HFFc6 (cell line): ENCODE data around the gene GTF2B. TPM values are rescaled to one million over a fixed set of nuclear protein-coding genes. Genes with fewer than 3 reads are reported as not detected.

ENCODE experiments used
- DNase-seq: peaks from one replicate; pipeline ENCODE4 v3.0.0-alpha.2; 2018
- H3K27ac Mint-ChIP-seq: 2 replicates; pipeline ENCODE4 v1.8.0; 2020; ENCODE audit warnings: mild to moderate bottlenecking, mixed read lengths
- H3K27me3 Mint-ChIP-seq: 2 replicates; pipeline ENCODE4 v1.8.0; 2021; ENCODE audit warnings: mild to moderate bottlenecking, moderate library complexity, mixed read lengths; ENCODE audit not compliant: insufficient read depth
- H3K36me3 Mint-ChIP-seq: 2 replicates; pipeline ENCODE4 v1.8.0; 2021; ENCODE audit warnings: low read depth, mixed read lengths
- H3K4me1 Mint-ChIP-seq: 2 replicates; pipeline ENCODE4 v1.8.0; 2020; ENCODE audit warnings: low read depth, mixed read lengths
- H3K4me3 Mint-ChIP-seq: 2 replicates; pipeline ENCODE4 v1.8.0; 2020; ENCODE audit warnings: mild to moderate bottlenecking, moderate library complexity, mixed read lengths
- H3K9me3 Mint-ChIP-seq: 2 replicates; pipeline ENCODE4 v1.8.0; 2020; ENCODE audit warnings: mild to moderate bottlenecking, mixed read lengths
- total RNA-seq, 6 experiments: library from RNA; stranded (reverse); fragmentation: NEBNext Ultra II Directional; extraction: Animal tissue kit (Norgen Biotek cat#: 25700); gene quantifications; 2 replicates in 1 of 6; 3 replicates in 5 of 6; pipeline ENCODE4 v1.2.3, GENCODE V29; 2021
- TF ChIP-seq, protein P1 (sequence below): fragments of 200-600 bp; sonication (generic); IDR thresholded peaks from 2 replicates; pipeline ENCODE4 v1.5.0; 2021; ENCODE audit warnings: antibody characterized with exemption, mild to moderate bottlenecking

GTF2B gene
- total RNA-seq, 6 experiments from 2014 or later = 24.8 to 29.7 (median 27.0) TPM

DNA sequence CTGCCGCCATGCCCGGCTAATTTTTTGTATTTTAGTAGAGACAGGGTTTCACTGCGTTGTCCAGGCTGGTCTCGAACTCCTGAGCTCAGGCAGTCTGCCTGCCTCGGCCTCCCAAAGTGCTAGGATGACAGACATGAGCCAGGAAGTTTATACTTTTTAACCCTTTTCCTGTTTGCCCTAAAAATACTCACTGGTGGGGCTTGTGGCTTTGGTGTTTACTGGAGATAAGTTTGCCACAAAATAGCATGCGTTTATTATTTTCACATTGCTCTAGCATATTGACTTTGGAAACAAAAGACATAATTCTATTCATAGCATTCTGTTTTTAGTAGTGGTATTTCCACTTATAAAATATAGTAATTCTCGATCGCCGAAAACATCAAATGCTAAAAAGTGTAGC is 19.8 kb upstream of the GTF2B start:
- Mint-ChIP-seq H3K36me3 (no peaks in the 10 kb centered on the region), H3K4me1 (no peaks in the 10 kb centered on the region), H3K27me3 (no peaks in the 10 kb centered on the region), H3K4me3 (no peak overlapping the region), H3K27ac (no peak overlapping the region), H3K9me3 (no peaks in the 10 kb centered on the region)
- TF ChIP-seq, protein P1, sequence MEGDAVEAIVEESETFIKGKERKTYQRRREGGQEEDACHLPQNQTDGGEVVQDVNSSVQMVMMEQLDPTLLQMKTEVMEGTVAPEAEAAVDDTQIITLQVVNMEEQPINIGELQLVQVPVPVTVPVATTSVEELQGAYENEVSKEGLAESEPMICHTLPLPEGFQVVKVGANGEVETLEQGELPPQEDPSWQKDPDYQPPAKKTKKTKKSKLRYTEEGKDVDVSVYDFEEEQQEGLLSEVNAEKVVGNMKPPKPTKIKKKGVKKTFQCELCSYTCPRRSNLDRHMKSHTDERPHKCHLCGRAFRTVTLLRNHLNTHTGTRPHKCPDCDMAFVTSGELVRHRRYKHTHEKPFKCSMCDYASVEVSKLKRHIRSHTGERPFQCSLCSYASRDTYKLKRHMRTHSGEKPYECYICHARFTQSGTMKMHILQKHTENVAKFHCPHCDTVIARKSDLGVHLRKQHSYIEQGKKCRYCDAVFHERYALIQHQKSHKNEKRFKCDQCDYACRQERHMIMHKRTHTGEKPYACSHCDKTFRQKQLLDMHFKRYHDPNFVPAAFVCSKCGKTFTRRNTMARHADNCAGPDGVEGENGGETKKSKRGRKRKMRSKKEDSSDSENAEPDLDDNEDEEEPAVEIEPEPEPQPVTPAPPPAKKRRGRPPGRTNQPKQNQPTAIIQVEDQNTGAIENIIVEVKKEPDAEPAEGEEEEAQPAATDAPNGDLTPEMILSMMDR = no peak
- no peak for DNase-seq

DNA sequence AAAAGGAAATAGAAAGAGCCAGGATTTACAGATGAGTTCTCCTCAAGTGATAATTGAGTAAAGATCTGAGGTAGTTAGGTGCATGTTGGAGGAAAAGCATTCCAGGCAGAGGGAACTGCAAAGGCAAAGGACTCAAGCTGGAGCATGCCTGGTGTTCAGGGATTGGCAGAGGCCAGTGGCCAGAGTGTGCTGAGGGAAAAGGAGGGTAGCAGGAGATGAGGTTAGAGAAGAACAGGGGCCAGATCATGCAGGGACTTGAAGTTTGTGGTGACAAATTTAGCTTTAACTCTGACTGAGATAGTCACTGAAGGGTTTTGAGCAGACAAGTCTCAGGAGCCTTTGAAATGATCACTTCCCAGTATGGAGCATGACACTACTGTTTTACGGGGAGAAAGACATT is 19.0 kb upstream of the GTF2B start:
- Mint-ChIP-seq H3K9me3 (no peaks in the 10 kb centered on the region), H3K36me3 (no peaks in the 10 kb centered on the region), H3K4me1 (no peaks in the 10 kb centered on the region), H3K27me3 (no peaks in the 10 kb centered on the region), H3K27ac (no peak overlapping the region), H3K4me3 (no peak overlapping the region)
- TF ChIP-seq, protein P1 = no peak
- no peak for DNase-seq

DNA sequence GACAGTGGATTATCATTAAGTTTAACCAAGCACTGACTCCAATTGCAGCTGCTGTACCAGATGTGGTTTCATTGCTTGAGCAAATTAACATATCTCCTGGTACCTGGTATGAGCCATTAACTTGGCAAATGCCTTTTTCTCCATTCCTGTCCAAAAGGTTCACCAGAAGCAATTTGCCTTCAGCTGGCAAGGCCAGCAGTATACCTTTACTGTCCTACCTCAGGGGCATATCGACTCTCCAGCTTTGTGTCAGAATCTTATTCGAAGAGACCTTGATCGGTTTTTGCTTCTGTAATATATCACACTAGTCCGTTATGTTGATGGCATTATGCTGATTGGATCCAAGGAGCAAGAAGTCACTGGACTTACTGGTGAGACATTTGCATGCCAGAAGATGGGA is 9.5 kb upstream of the GTF2B start:
- TF ChIP-seq, protein P1 = no peak
- Mint-ChIP-seq H3K9me3 (no peaks in the 10 kb centered on the region), H3K27ac (no peak overlapping the region), H3K4me1 (no peaks in the 10 kb centered on the region), H3K27me3 (peaks cover 6% of the 10 kb centered on the region), H3K4me3 (no peak overlapping the region), H3K36me3 (no peaks in the 10 kb centered on the region)
- DNase-seq = no peak

DNA sequence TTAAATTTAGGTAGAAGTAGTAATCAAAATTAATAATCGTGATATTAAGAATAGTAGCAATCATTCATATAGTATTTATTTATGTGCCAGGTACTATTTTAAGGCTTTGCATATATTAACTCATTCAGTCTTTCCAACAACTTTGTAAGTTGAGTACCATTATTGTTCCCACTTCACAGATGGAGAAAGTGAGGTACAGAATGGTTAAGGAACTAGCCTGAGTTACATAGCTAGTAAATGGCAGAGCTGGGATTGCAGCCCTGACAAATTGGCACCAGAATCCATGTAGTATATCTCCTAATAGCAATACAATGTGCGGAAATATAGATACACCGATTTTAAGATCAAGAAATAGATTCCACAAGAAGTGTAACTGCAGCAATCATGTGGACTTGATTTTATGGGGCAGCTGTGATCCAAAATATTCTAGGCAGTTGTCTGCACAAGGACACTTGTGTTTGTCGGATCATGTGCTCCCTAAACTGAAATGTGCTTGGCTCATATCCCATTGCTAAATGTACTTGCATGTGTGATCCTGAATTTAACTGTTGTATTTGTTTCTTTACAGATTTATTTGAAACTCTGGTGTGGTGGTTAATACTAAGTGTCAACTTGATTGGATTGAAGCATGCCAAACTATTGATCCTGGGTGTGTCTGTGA is 5.8 kb upstream of the GTF2B start:
- Mint-ChIP-seq H3K4me1 (peaks cover 4% of the 10 kb centered on the region), H3K27ac (no peak overlapping the region), H3K4me3 (no peak overlapping the region), H3K36me3 (no peaks in the 10 kb centered on the region), H3K9me3 (no peaks in the 10 kb centered on the region; the same call in 1 of the 2 replicates), H3K27me3 (peaks cover 4% of the 10 kb centered on the region; the same call in 1 of the 2 replicates)
- TF ChIP-seq, protein P1 = no peak
- no peak for DNase-seq

DNA sequence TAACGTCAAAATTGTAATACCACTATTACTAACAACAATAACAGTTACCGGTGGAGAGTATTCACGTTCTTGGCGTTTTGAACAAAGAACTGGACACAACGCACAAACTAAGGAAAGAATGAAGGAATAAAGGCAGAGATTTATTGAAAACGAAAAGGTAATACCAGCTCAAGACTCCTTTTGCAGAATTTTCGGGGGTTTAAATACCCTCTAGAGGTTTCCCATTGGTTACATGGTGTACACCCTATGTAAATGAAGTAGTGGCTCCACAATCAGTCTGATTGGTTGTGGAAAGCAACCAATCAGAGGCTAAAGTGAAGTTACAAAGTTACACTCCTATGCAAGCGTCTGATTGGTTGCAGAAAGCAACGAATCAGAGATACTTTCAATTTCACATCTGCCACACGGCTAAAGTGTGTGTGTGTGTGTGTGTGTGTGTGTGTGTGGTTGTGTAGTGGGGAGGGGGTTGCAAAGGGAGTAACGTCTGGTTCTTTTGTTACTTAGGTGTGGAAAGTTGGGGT is 1.1 kb upstream of the GTF2B start:
- Mint-ChIP-seq H3K27me3 (peaks cover 4% of the 10 kb centered on the region; the same call in 1 of the 2 replicates), H3K4me1 (peaks cover 35% of the 10 kb centered on the region), H3K27ac (peak overlapping the region; percentile 16; the same call in 1 of the 2 replicates), H3K9me3 (no peaks in the 10 kb centered on the region; the same call in 1 of the 2 replicates), H3K4me3 (peak overlapping the region; percentile 86), H3K36me3 (no peaks in the 10 kb centered on the region)
- TF ChIP-seq, protein P1 = no peak
- DNase-seq = peak; percentile 8
